ENCODE results near the gene TMEM236. TPM values are rescaled to one million over a fixed set of nuclear protein-coding genes. Genes with fewer than 3 reads are reported as not detected.

TMEM236 gene
- total RNA-seq, 1 experiment from 2014 or later = not detected

DNA sequence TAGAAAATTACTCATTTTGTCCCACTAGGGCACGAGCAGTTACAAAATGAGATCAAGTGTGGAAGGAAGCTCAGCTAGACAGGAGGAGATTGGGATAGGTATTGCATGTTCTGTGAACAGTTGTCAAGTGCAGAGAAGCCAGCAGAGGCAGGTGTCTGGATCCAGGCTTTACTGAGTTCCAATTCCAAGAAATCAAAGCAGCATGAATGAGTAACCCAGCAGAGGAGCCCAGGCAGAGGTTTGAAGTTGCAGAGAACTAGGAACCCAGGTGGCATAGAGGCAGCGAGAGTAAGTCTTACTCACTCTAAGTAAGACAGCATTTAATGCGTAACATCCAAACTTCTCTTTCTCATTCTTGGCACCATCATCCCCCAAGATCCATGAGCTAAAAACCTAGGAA, 68.9 kb downstream of the TMEM236 start:
- DNase-seq (ENCODE audit: low spot score) = no peak

DNA sequence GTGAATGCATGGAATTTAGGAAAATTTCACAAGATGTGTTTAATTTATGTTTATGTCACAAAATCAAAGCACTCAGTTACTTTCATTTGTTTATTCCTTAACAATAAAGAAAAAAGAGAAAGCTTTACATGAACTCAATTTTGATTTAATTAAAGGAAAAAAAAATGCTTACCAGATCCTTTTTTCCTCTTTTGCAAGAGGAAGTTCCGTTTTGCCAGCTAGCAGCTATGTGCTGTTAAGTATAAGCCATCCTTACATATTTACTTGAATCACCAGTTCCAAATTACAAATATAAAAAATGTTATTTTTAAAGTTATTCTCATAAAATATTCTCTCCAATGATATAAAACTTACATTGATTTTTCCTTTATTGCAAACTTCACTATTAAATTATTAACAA, 69.9 kb downstream of the TMEM236 start:
- DNase-seq (ENCODE audit: low spot score) = no peak

GRCh38 chr10:17831341-17831740, 79.3 kb downstream of the TMEM236 start:
- DNase-seq (ENCODE audit: low spot score) = no peak

DNA sequence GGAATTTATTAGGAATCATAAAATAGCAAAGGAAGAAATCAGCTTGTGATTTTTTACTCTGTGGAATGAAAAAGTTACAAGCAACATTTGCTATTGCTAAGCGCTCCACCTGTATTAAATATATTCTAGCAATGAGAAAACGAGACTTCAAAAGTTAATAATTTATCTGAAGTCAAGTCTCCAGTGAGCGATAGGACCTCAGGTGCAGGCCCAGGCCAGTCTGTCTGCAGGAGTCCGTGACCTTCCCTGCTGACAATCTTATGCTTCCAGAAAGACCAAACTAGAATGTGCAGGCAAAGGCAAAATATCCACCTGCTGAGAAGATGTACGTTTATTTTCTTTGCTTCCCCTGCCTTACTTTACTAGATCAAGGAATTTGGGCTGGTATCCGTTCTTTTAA, 79.9 kb downstream of the TMEM236 start:
- DNase-seq (ENCODE audit: low spot score) = no peak

GRCh38 chr10:17833656-17834055, 81.7 kb downstream of the TMEM236 start:
- no peak for DNase-seq (ENCODE audit: low spot score)

GRCh38 chr10:17835688-17836087, 83.7 kb downstream of the TMEM236 start:
- DNase-seq (ENCODE audit: low spot score) = no peak

GRCh38 chr10:17836942-17837341, 84.9 kb downstream of the TMEM236 start:
- DNase-seq (ENCODE audit: low spot score) = peak; percentile 15

GRCh38 chr10:17838080-17838648, 86.2 kb downstream of the TMEM236 start:
- DNase-seq (ENCODE audit: low spot score) = no peak

- no peak for DNase-seq (ENCODE audit: low spot score)
Observed at GRCh38 chr10:17841050-17841449, 89.0 kb downstream of the TMEM236 start.

GRCh38 chr10:17842641-17843040, 90.6 kb downstream of the TMEM236 start:
- no peak for DNase-seq (ENCODE audit: low spot score)

DNA sequence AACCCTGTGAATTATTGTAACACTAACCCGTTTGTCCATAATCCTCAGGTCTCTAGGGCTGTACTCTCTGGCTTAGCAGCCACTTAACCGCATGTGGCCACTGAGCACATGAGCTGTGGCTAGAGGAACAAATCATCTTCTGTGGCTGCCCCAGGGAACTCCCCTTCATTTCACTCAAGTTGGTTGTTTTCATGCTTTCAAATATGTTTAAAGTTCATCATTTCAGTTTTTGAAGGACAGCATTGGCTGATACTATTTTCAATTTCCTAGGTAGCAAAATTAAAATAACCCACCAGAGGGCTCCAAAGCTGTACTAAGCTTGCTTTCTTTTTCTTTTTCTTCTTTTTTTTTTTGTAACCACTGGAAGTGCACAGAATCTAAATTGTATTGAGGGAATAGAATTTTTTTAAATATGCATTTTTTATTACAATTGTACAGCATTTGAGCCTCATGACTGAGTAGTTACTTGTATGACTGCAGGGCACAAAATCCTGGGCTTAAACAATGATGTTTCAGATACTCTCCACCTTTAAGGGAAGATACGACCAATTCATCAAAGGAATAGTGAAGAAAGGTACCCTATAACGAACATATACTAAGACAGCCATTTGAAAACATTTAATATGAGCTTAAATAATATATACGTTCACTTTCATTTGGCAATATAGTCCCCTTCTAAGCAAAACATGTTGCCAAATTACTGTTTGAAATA, 95.7 kb downstream of the TMEM236 start:
- DNase-seq (ENCODE audit: low spot score) = peak; percentile 30

DNA sequence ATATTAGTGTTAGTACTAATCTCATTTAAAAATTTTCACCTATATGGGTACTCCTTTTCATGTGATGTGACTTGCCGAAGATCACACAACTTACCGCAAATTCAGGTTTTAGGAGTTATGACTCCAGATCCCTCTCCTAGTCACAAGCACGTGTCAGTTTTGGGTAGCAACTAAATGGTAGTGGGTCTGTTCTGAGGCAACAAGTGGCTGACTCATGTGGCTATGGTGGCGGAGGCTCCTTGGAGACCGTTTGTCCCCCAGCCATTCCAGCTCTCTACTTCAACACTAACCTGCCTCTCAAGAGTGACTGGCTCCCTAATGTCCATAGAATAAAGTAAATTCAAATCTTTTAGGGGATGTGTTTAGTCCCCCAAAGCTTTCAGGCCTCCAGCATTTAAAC, 96.6 kb downstream of the TMEM236 start:
- no peak for DNase-seq (ENCODE audit: low spot score)

Small RNA genes lying within 50 kb of the gene (small RNA-seq; reads per million reads assigned to genes)
- not detected for gene MIR511

Other genes starting within 250 kb of the TMEM236 start
- 28.9 and 35.8 TPM in 2 replicates for gene HACD1, start 134.8 kb upstream of the TMEM236 start, total RNA-seq (2014; rRNA removed; shearing (Covaris generic))
- 10.7 and 21.5 TPM in 2 replicates for gene STAM, start 108.0 kb upstream of the TMEM236 start, total RNA-seq (2014; rRNA removed; shearing (Covaris generic))
- 0.03 TPM in 1 of 2 replicates, not detected in the other for gene MRC1, start 57.1 kb downstream of the TMEM236 start, total RNA-seq (2014; rRNA removed; shearing (Covaris generic))
- gene SLC39A12, start 199.7 kb downstream of the TMEM236 start, total RNA-seq (2014; rRNA removed; shearing (Covaris generic)) = not detected in 2 replicates